ENCODE data around the gene APBA2.

Gene APBA2

GRCh38 chr15:29046281-29046810 lies 160.6 kb downstream of the APBA2 start:
- Histone ChIP-seq H3K4me1 (ENCODE audit: low read length) (no peaks in the 10 kb centered on the region), H3K36me3 (replicated peaks; ENCODE audit: insufficient read depth, low read length) (no peaks in the 10 kb centered on the region), H3K4me2 (ENCODE audit: low read depth, low read length) (no peak overlapping the region), H4K20me1 (ENCODE audit: insufficient read depth, low read length) (no peaks in the 10 kb centered on the region), H3F3A (ENCODE audit: insufficient read depth, low read length) (no peaks in the 10 kb centered on the region), H3K27me3 (replicated peaks; ENCODE audit: insufficient read depth, low read length) (no peaks in the 10 kb centered on the region), H3K4me3 (ENCODE audit: low read length) (no peak overlapping the region), H3K9me3 (replicated peaks; ENCODE audit: insufficient read depth, low read length) (no peaks in the 10 kb centered on the region), H3K27ac (ENCODE audit: low read length) (no peak overlapping the region), H3K9me2 (replicated peaks; ENCODE audit: insufficient read depth, low read length) (no peaks in the 10 kb centered on the region), H2AFZ (ENCODE audit: low read length) (no peak overlapping the region), H3K79me2 (ENCODE audit: low read length) (no peaks in the 10 kb centered on the region), H3K9ac (ENCODE audit: low read length) (no peak overlapping the region)
- TF ChIP-seq EZH2 (optimal IDR thresholded peaks at IDR 0.05; ENCODE audit: low read depth, low read length) (no peak), EZH2phosphoT487 (IDR thresholded peaks at IDR 0.05; ENCODE audit: low read length) (no peak), CTCF (IDR thresholded peaks at IDR 0.05; ENCODE audit: low read length) (no peak)
- DNase-seq, result no peak

DNA sequence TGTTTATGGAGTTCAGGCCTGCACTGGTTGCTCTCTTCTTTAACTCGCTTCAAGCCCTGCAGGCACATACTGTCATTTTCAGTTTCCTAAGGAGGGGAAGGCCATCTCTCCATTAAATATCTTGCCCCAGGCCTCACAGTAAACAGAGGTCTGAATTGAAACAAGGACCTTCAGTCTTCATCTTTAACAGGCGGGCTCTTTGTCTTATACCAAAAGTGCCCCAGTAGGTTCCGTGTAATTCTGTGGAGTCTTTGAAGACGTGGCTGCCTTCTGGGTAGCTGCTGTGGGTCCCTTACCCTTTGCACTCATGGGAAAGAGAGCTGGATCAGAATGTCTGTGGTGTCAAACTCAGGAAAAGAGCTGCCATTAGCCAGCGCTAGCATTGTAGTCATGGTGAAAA lies 161.2 kb downstream of the APBA2 start:
- no peak for TF ChIP-seq CTCF (IDR thresholded peaks at IDR 0.05; ENCODE audit: low read length)
- no peak for TF ChIP-seq EZH2phosphoT487 (IDR thresholded peaks at IDR 0.05; ENCODE audit: low read length)
- TF ChIP-seq EZH2 (optimal IDR thresholded peaks at IDR 0.05; ENCODE audit: low read depth, low read length), result no peak
- no peak for DNase-seq
- Histone ChIP-seq H3K36me3 (replicated peaks; ENCODE audit: insufficient read depth, low read length) (no peaks in the 10 kb centered on the region), H3K27ac (ENCODE audit: low read length) (no peak overlapping the region), H4K20me1 (ENCODE audit: insufficient read depth, low read length) (no peaks in the 10 kb centered on the region), H3K9me2 (replicated peaks; ENCODE audit: insufficient read depth, low read length) (no peaks in the 10 kb centered on the region), H3K4me3 (ENCODE audit: low read length) (no peak overlapping the region), H3F3A (ENCODE audit: insufficient read depth, low read length) (no peaks in the 10 kb centered on the region), H3K4me2 (ENCODE audit: low read depth, low read length) (no peak overlapping the region), H3K27me3 (replicated peaks; ENCODE audit: insufficient read depth, low read length) (no peaks in the 10 kb centered on the region), H2AFZ (ENCODE audit: low read length) (no peak overlapping the region), H3K4me1 (ENCODE audit: low read length) (no peaks in the 10 kb centered on the region), H3K9ac (ENCODE audit: low read length) (no peak overlapping the region), H3K9me3 (replicated peaks; ENCODE audit: insufficient read depth, low read length) (no peaks in the 10 kb centered on the region), H3K79me2 (ENCODE audit: low read length) (no peaks in the 10 kb centered on the region)

GRCh38 chr15:29048011-29048410 lies 162.2 kb downstream of the APBA2 start:
- Histone ChIP-seq H2AFZ (ENCODE audit: low read length) (no peak overlapping the region), H3K4me2 (ENCODE audit: low read depth, low read length) (no peak overlapping the region), H3K9ac (ENCODE audit: low read length) (no peak overlapping the region), H3K27ac (ENCODE audit: low read length) (no peak overlapping the region), H3K4me3 (ENCODE audit: low read length) (no peak overlapping the region), H3K36me3 (replicated peaks; ENCODE audit: insufficient read depth, low read length) (no peaks in the 10 kb centered on the region), H4K20me1 (ENCODE audit: insufficient read depth, low read length) (no peaks in the 10 kb centered on the region), H3K79me2 (ENCODE audit: low read length) (no peaks in the 10 kb centered on the region), H3K27me3 (replicated peaks; ENCODE audit: insufficient read depth, low read length) (no peaks in the 10 kb centered on the region), H3F3A (ENCODE audit: insufficient read depth, low read length) (no peaks in the 10 kb centered on the region), H3K9me3 (replicated peaks; ENCODE audit: insufficient read depth, low read length) (no peaks in the 10 kb centered on the region), H3K4me1 (ENCODE audit: low read length) (no peaks in the 10 kb centered on the region), H3K9me2 (replicated peaks; ENCODE audit: insufficient read depth, low read length) (no peaks in the 10 kb centered on the region)
- DNase-seq, result no peak
- TF ChIP-seq CTCF (IDR thresholded peaks at IDR 0.05; ENCODE audit: low read length) (no peak), EZH2phosphoT487 (IDR thresholded peaks at IDR 0.05; ENCODE audit: low read length) (no peak), EZH2 (optimal IDR thresholded peaks at IDR 0.05; ENCODE audit: low read depth, low read length) (no peak)

Measured in MM.1S (cell line).